Measurements from ENCODE around the gene FAM25G.
A peak's percentile ranks its signal among the peaks of the same experiment; 100 is the strongest.

The FAM25G gene

DNA sequence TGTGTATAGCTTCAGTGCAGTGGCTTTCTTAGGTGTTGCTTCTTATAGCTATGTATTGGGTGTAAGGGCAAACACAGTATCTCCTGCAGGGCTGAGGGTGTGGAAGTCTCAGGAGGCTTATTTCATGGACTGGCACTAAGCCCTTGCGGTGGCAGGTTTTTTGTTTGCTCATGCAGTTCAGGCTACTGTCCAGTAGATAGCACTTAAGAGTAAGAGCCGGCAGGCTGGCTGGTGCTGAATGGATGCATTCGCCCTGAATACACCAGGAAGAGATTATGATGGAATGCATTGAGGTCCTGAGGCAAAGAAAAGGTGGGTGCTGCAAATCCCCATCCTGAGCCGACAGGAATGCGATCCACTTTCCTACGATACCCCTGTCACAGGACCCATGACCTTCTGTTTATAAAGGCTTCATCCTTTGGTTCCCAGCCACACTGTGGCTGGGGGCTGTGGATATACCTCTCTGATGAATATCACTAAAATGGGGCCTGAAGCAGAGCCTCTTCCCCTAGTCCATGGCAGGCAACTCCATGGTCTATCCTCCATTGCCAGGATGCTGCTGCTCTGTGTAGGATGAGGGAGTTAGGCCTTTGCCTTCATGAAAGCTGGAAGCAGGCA lies 52.5 kb downstream of the FAM25G start:
- DNase-seq (ENCODE audit: low read depth), result peak; percentile 85

More for the DNA sequence above, 52.5 kb downstream of the FAM25G start:
- H3K4me3 ChIP-seq (ENCODE audit: low read length), result no peak overlapping the region
- peak; percentile 86 for TF ChIP-seq CTCF (IDR thresholded peaks at IDR 0.05; ENCODE audit: insufficient read depth, low read depth, low read length, missing control alignments)

Measured in epithelial cell of esophagus (primary cell).